Amniotic epithelial cell (primary cell): ENCODE data around the gene GOT1.

Experiments
- DNase-seq: peaks from one replicate; pipeline ENCODE4 v3.0.0-alpha.2; 2010; ENCODE audit warnings: low read depth

Gene GOT1

DNA sequence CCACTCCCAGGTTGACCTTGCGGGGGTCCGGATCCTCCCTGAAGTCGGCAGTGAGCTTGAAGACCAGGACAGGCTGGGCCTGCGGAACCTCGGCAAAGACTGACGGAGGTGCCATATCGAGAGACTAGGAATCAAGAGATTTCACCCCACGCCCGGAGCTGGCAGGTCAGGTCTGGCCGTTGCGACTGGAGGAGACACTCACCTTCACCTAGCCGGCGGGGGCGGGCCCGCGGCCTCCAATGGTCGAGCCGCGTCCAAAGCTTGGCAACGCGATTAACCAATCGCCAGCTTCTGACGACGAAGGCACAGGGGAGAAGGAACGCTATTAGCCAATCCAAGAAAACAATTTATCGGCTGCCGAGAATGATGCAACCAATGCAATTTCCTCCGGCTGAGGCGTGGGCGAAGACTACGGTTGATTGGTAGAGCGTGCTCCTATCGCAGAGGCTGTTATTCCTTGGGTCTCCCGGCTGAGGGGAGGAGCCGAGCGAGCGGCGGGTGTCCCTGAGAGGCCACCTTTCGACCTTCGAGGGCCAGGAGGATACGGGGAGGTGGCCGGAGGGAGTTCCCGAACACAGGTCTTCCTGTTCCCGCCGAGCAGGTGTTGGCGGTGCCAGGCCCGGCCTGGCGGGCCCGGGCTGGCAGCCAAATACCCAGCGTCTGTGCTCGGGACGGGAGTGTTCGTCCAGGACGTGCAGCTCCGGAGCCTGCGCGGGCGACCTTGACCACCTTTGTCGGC lies at the start of gene GOT1:
GOT1 (minus strand) TSS at position 174 of the 739 bp plus-strand sequence; CDS start at position 115, 59 bp downstream.
- DNase-seq: peak; percentile 99

DNA sequence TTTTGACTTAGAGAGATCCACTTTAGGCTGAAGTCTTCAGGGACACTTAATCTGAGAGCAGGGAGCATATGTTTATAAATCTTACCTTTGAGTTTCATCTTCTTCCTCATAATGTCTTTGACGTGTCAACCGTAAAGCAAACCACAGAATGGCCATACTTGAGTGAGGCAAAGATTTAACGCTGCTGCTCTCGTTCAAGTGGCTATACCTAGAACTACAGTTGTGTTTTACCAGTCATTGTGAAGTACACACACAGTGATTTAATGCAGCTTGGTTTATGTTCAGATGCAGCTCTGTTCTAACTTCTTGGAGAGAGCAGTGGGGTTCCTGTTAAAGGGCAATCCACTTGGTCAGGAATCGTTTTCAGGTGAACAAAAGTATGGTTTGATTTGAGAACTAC lies 39.9 kb upstream of the GOT1 start:
- DNase-seq: no peak

DNA sequence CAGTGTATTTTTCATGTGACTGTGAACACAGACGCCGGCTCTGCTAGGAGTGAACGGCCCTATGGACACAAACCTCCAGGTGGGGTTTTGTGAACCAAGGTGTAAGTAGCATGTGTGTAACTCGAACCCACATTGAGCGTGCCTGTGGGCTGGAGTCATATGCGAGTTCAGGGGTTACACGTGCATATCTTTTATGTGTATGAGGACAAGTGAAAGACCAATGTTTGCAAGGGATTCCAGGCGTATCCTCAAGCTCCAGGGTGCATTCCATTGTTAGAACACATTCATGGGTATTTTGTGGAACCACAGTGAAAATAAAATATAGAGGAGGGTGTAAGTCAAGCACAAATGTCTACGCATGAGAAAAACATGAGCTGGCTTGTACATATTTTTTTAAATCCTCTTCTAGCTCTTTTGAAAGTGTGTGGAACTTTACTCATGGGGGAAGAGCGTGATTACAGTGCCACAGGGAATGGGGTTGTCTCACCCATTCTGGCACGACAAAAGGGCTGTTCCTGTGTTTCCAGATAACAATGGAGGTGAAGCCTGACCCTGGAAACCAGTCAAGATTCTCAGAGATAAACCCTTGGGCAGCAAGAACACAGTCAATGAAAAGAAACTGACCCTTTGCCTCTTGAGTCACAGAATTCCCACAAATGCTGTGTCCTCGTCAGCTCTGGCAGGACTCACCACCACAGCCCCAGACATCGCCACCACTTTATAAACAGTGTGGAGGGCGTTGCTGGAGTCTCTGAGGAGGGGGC lies 37.0 kb upstream of the GOT1 start:
- DNase-seq: peak; percentile 19

DNA sequence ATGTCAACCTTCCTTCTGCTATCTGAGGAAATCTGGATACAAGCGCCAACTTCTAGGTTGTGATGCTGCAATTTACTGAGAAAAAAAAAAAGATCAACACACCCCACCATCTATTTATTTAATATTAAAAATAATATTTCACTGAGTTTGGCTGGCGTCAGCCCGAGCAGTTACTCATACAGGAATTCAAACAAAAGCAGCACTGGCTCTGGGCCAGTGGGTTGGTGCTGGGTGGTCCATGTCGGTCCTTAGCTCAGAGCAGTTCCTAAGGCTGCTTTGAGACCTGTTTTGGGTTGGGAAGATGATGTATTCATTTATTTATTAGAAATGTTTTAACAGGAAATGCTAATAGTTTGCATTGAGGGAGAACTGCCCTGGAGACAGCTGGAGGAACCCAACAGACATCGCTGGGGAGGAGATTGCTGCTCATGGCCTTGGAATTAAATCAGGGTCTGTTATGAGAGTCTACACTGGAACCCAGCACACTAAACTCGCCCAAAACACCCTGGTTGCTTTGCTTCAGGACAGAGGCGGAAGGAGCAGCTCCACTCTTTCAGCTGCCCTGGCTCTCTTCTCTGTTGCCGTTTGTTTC lies 36.3 kb upstream of the GOT1 start:
- no peak for DNase-seq

DNA sequence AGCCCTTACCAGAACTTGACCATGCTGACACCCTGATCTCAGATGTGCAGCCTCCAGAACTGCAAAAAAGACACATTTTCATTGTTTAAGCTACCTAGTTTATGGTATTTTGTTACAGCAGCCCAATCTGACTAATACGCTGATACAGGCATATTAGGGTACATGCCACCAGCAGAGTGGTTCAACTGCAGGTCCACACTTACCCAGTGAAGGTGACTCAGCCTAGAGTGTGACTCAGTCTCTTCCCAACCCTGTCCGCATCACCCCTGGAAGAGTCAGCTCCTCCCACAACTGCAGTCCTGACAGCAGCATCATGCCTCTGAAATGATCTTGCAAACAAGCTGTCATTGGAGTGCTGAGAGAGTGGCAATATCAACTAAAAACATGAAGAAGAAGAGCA lies 30.8 kb upstream of the GOT1 start:
- DNase-seq: peak; percentile 71

DNA sequence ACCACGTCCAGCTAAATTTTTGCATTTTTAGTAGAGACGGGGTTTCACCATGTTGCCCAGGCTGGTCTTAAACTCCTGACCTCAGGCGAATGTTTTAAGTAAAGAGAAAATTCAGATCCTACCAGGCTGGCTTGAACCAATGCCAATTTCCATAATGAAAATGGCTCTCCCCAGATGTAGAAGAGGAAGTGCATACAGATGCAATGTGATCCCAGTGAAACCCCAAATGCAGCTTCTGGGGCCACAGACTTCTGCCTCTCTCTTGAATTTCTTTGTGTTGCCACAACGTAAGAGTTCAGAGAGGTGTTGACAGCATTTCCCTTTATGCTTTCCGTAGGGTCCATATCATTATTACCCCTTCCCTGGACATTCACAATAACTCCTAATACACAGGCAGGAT lies 29.6 kb upstream of the GOT1 start:
- no peak for DNase-seq

DNA sequence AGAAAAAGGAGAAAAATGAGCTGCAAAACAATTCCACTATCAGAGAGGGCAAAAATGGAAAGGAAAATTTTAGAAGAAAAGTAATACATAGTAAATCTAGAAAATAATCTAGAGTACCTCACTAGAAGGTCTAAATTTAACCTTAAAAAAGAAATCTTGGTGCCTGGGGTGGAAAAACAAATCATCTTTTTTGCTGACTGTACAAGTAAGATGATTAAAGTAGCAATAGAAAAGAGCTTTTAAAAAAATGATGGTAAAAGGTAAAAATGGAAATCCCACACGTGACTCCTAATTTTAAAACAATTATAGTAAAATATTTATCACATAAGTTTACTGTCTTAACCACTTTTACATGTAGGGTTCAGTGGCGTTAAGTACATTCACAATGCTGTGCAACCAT lies 28.8 kb upstream of the GOT1 start:
- no peak for DNase-seq

DNA sequence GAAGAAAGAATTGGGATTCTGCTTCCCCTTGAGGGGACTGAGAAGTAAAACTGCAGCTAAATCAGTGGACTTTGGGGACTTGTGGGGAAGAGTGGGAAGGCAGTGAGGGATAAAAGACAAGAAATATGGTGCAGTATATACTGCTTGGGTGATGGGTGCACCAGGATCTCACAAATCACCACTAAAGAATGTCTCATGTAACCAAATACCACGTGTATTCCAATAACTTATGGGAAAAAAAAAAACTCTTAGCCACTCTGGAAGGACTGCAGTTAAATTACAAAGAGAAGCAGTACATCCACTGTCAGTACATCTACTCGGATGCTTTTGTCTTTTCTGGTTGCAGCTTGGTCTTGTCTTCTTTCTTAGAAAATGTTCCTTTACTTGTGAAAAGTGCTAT lies 27.4 kb upstream of the GOT1 start:
- DNase-seq: peak; percentile 53

DNA sequence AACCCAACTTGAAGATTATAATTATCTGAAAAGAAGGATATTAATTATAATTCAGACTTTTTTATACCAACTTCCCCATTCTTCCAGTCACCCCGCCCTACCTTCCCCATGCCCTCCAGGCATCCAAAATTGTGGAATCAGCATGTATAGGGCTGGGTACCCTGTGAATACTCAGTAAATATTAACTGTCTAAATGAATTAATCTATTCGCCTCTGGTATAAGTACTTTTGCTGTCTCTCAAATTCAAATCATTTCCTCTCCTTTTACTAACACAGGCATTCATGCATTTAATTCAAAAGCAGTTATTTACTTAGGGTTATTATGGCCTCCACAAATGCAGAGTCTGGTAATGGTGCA lies 26.5 kb upstream of the GOT1 start:
- DNase-seq: no peak

DNA sequence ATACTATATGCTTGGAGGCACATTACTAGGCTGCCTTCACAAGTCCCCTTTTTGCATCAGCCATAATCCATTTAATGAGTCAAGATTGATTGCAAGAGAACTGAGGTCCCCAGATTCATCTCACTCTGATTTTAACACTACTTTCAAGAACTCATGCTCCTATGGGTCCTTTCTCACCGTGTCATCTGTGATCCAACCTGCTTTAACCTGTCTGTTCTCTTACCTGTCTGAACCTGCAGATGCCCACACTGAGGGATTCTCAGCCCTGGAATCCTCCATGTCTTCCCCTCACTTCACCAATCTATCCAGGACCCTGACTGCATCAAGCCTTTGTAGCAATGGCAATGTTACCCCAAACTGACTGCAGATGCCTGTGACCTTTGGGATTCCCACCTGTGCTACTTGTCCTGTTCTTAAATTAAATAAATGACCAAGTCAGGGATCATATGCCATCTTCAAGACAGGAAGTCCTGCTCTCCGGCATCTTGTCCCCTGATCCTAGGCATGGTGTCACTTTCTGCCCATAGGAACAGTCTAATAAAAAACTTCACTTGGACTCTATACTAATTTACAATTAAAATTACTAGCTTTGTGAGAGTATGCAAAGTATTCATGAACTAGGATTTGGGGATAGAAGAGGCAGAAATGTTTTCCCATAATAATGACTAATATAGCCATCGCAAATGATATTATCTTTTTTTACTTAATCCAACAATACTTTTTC lies 25.9 kb upstream of the GOT1 start:
- DNase-seq: no peak

DNA sequence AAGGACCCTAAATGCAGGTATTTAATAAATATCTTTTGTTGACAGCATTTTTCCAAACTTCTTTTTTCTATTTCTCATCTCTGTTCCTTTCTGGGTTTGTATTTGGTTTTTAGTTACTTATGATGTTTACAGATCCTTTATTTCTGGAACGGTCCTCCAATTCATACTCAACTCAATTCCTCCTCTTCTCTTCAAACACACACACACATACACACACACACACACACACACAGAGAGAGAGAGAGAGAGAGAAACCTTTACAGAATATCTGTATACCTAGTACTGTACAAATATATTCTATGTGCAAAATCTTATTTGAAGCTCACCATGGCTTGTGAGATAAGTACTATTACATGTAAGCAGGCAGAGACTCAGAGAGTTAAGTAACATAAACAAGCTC lies 21.6 kb upstream of the GOT1 start:
- no peak for DNase-seq

DNA sequence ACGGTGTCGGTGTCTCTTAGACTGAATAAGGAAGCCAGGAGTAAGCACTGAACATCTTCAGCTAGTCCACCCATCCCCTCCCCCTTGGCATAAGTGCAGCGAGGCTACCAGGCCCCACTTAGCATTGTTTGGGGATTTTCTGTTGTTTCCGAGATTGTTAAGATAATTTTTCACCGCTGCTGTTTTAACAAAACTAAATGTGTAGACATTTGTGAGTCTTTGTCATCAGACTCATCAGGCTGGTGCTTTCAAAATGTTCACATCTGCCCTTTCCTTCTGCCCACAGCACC lies 21.0 kb upstream of the GOT1 start:
- no peak for DNase-seq

DNA sequence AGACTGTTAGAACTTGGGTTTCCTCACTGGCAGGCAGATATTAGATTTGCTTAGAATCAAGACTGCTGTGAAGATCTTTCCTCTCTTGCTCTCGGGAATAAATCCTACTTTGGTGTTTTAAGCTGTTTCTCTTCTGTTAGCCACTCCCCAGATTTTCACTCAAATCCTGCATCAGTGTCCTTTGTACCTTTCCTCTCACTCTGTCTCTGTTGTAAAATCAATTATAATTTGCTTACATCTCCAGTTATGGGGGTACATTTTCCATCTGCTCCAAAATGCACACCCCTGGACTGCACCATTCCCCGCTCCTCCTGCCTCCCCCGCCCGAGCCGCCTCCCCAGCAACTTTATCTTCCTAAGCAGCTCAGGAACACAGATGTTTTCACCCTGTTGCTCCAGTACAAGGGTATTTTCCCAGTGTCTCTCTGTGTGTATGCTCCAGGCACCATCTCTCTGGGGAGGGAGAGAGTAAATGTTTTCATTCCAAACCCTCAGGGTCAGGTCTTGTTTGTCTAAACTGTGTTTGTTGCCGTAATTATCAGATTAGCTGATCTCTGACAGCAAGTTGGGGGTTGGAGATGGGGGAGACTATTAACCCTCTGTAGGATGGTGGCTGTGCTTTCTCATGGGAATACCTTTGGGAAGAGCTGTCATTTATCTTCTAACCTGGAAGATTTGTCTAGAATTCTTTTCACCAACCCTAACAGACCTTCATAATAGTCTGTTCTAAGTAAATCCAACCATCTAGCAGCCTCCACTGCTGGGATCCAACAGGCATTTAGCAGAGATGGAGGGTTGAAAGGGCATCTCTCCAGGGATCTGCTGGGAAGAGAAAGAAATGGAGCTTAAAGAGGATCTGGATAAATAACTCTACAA lies 20.4 kb upstream of the GOT1 start:
- no peak for DNase-seq

DNA sequence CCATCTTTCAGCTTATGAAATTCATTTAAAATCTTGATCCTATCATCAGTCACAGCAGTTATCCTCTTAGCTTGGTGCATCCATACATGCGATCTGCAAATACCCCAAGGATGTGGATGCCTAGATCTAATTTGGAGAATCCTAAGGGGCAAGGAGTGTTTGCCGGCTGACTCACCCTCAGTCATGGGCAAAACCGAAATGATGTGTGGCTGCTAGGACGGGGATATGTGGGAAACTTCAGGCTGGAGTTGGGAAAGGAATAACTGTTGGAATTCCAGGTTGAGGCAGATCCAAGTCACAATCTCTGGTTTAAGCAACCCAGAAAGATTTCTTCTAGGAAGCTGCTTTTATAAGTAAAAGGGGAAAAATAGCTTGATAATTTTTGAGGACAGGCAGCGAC lies 19.7 kb upstream of the GOT1 start:
- DNase-seq: no peak

DNA sequence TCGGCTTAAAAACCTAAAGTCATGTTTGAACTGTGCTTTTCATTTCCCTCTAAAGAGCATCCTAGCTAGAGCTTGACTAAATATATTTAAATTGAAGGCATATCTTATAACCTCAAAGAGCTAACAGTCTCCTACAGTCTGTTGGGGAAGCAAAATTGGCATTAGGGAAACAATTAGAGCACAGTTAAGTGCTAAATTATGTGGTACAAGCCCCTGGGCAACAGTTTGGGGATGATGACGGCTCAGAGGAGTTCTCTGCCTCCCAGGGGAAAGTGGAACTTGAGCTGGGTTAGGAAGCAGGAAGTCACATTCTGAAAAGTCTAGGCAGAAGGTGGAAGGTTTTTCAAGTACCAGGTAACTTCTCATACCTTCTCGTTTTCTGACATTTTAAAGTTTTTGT lies 18.6 kb upstream of the GOT1 start:
- DNase-seq: no peak

DNA sequence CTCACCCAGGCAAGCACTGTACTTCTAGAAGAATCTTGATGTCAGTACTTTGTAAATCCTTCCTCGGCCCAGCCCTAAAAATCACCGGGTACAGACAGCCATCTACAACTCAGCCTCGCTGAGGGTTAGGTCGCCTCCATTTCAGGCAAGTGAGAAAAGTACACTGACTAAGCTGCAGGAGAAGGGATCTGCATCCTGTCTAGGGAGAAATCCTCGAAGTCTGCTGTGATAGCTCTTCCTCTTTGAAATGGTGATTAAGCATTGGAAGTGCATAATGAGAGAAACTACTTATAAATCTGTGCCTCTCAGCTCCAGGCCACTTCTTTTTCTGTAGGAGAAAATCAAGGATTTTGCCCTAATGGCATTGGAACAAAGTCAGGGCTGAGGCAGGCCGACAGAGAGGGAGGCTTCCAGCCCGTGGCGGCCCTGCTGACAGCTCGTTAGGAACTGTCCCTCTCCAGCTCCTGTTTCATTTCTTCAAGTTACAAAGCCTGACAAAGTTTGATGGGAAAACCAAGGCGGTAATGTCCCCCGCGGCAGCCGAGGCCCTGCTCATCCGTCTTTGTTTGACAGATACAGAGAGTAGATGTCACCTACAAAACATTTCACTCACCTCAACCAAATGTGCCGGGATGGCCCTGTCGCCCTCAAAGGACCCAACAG lies 14.1 kb upstream of the GOT1 start:
- DNase-seq: no peak

DNA sequence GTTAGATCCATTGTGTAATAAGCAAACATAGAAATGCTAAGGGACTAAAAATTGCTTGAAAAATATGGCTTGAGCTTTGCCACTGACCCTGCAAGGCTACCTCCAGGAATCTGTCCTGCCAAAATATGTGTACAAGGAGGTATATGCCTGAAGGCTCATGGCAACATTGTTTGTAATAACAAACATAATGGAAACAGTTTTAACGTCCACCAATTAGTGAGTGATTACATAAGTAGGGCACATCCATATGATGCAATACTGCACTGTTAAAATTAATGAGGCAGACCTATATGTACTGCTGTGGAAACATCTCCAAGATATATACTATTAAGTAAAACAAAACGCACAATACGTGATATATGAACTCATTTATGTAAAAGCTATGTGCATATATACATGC lies 13.1 kb upstream of the GOT1 start:
- DNase-seq: no peak

DNA sequence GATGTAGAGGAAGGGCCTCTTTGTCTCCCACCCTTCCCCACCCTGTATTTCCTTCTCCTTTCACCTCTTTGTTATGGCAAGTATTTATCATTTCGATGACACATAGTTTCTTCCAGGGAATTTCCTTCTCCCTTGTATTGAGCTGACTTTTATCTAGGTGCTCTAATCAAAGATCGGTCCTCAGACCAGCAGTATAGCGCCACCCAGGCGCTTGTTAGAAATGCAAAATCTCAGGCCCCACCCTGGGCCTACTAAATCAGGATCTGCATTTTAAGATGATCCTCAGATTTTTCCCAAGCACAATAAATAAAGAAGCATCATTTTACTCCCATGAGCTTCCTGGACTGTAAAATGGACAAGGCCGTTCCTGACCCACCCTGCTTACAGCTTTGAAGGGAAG lies 12.0 kb upstream of the GOT1 start:
- DNase-seq: no peak

DNA sequence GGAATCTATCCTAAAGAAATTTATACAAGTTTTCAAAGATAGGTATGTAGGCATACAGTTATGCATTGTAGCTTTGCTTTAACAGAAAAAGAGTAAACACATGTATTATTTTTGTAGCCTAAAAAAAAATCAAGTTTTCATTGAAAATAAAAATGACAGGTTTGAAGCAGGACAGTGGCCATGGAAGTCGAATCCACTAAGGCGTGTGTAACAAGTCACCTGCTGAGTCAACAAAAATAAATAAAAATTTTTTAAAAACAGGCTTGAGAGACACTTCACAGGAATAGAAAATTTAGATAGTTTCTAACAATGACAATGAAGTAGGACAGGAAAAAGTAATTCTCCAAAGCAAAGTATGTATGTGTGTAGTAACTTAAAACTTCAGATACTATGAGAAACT lies 8.5 kb upstream of the GOT1 start:
- no peak for DNase-seq

DNA sequence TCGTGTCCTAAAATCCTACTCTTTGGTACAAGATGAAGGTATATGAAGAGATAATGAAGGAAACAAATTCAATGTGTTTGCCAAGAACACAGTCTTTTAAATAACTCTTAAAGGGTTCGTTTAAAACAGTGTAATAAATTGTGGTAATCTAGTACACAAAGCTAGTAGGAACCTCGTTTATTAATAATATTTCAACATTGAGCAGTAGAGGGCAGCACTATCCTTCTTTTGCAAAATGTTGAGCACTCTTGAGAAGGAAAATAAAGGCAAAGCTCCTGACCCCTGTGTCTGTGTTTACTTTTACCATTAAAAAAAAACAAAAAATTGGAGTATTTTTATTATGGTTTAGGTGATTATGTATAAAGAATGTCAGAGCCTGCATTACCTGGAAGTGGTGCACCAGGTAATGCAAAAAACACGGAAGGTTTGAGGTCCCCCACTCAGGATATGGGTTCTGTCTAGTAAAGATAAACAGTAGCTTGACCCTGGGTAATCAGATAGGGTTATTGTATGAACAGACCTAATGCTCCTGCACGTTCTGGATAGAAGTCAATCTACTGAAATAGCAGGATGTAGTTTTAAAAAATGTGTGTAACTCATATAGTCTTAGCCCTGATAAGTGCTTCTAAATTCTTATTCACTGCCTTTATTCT lies 5.7 kb upstream of the GOT1 start:
- DNase-seq: peak; percentile 54
